CD14-positive monocyte (primary cell): ENCODE data around the gene HS3ST2. TPM values are rescaled to one million over a fixed set of nuclear protein-coding genes. Genes with fewer than 3 reads are reported as not detected.

Experiments
- DNase-seq, 3 donors: peaks; one replicate each; pipeline ENCODE4 v3.0.0-alpha.2; 2011 to 2022
- H2AFZ ChIP-seq: 2 replicates; pipeline ENCODE4 v1.6.0; 2012; ENCODE audit warnings: mild to moderate bottlenecking, low read depth, low read length, inconsistent platforms; ENCODE audit not compliant: insufficient read depth, poor library complexity, severe bottlenecking
- H3K27ac ChIP-seq, 2 donors: 1 replicate in 1 of 2; 2 replicates in 1 of 2; pipeline ENCODE4 v1.5.1; 2012 to 2013; ENCODE audit warnings: low read length in 2 of 2, control low read depth in 1 of 2, inconsistent platforms in 1 of 2, low read depth in 1 of 2, mild to moderate bottlenecking in 1 of 2
- H3K27me3 ChIP-seq, 2 donors: one replicate each; pipeline versions ENCODE4 v1.6.0 to v1.6.1; 2011 to 2013; ENCODE audit warnings: low read length in 2 of 2; ENCODE audit not compliant: control insufficient read depth in 2 of 2, insufficient read depth in 2 of 2
- H3K36me3 ChIP-seq, 2 donors: replicated peaks in 1 of 2; 1 replicate in 1 of 2; 2 replicates in 1 of 2; pipeline versions ENCODE4 v1.5.1 to v1.6.1; 2012 to 2013; ENCODE audit warnings: low read length in 2 of 2, control low read depth in 1 of 2, inconsistent platforms in 1 of 2, mild to moderate bottlenecking in 1 of 2; ENCODE audit not compliant: insufficient read depth in 2 of 2, control insufficient read depth in 1 of 2
- H3K4me1 ChIP-seq, 2 donors: 1 replicate in 1 of 2; 2 replicates in 1 of 2; pipeline versions ENCODE4 v1.5.1 to v1.6.1; 2012 to 2013; ENCODE audit warnings: low read length in 2 of 2, control low read depth in 1 of 2, inconsistent platforms in 1 of 2, mild to moderate bottlenecking in 1 of 2, moderate library complexity in 1 of 2; ENCODE audit not compliant: insufficient read depth in 2 of 2, control insufficient read depth in 1 of 2
- H3K4me2 ChIP-seq: replicated peaks from 2 replicates; pipeline ENCODE3; 2012; ENCODE audit warnings: low read length, moderate library complexity, mild to moderate bottlenecking; ENCODE audit not compliant: poor library complexity, severe bottlenecking; ENCODE audit errors: extremely low read depth
- H3K4me3 ChIP-seq, 3 experiments: fragments of 200-600 bp in 1 of 3; sonication (generic) in 1 of 3; replicated peaks in 1 of 3; 1 replicate in 2 of 3; 2 replicates in 1 of 3; pipeline ENCODE4 v1.5.1; 2011 to 2013; ENCODE audit warnings: low read length in 3 of 3, mild to moderate bottlenecking in 3 of 3, control low read depth in 2 of 3, low read depth in 2 of 3, inconsistent platforms in 1 of 3, moderate library complexity in 1 of 3
- H3K79me2 ChIP-seq: 2 replicates; pipeline ENCODE4 v1.6.0; 2012; ENCODE audit warnings: mild to moderate bottlenecking, control low read depth, inconsistent platforms, low read length, moderate library complexity; ENCODE audit not compliant: insufficient read depth
- H3K9ac ChIP-seq: 2 replicates; pipeline ENCODE4 v1.6.0; 2017; ENCODE audit warnings: low read length, mild to moderate bottlenecking; ENCODE audit not compliant: insufficient read depth, poor library complexity, severe bottlenecking
- H3K9me3 ChIP-seq, 2 donors: replicated peaks in 1 of 2; 1 replicate in 1 of 2; 2 replicates in 1 of 2; pipeline versions ENCODE4 v1.5.1 to v1.6.1; 2012 to 2013; ENCODE audit warnings: low read length in 2 of 2, control low read depth in 1 of 2; ENCODE audit not compliant: control insufficient read depth in 1 of 2, insufficient read depth in 1 of 2
- H4K20me1 ChIP-seq: 2 replicates; pipeline ENCODE4 v1.6.0; 2012; ENCODE audit warnings: mild to moderate bottlenecking, low read length, control low read depth, moderate library complexity; ENCODE audit not compliant: insufficient read depth
- H3K27ac Mint-ChIP-seq, 7 donors: one replicate each; pipeline ENCODE4 v1.8.0; 2020; ENCODE audit warnings: mild to moderate bottlenecking in 7 of 7, mixed read lengths in 7 of 7, moderate library complexity in 6 of 7, inconsistent platforms in 2 of 7
- H3K27me3 Mint-ChIP-seq, 3 donors: one replicate each; pipeline ENCODE4 v1.8.0; 2021 to 2022; ENCODE audit warnings: low read depth in 3 of 3, mild to moderate bottlenecking in 3 of 3, mixed read lengths in 3 of 3, moderate library complexity in 3 of 3, inconsistent platforms in 1 of 3
- H3K36me3 Mint-ChIP-seq, 2 donors: one replicate each; pipeline ENCODE4 v1.8.0; 2020; ENCODE audit warnings: mixed read lengths in 2 of 2, inconsistent platforms in 1 of 2, mild to moderate bottlenecking in 1 of 2
- H3K4me1 Mint-ChIP-seq: one replicate; pipeline ENCODE4 v1.8.0; 2020; ENCODE audit warnings: mild to moderate bottlenecking, mixed read lengths
- H3K4me3 Mint-ChIP-seq, 2 donors: one replicate each; pipeline ENCODE4 v1.8.0; 2020; ENCODE audit warnings: mild to moderate bottlenecking in 2 of 2, mixed read lengths in 2 of 2, moderate library complexity in 1 of 2
- H3K9me3 Mint-ChIP-seq, 7 donors: one replicate each; pipeline ENCODE4 v1.8.0; 2020 to 2022; ENCODE audit warnings: mixed read lengths in 7 of 7, mild to moderate bottlenecking in 6 of 7, moderate library complexity in 6 of 7, inconsistent platforms in 2 of 7
- WGBS: methylation state at CpG from one replicate; pipeline ENCODE4 v1.1.5; 2013; ENCODE audit warnings: missing lambda C conversion rate; ENCODE audit not compliant: insufficient coverage; 5-methylcytosine and 5-hydroxymethylcytosine counted together
- intact Hi-C, 2 donors: fragments of 100-400 bp; cut with micrococcal nuclease; formaldehyde crosslinking; loops; one replicate each; pipeline versions ENCODE4 v1.15.0 to v1.15.1; 2023
- polyA plus RNA-seq, 3 donors: library from polyadenylated mRNA; depleted of rRNA in 1 of 3; unstranded in 2 of 3; stranded (reverse) in 1 of 3; fragments of 300-500 nt in 2 of 3; fragments of >200 nt in 1 of 3; fragmentation: Illumina TruSeq in 2 of 3; gene quantifications; 1 replicate in 2 of 3; 2 replicates in 1 of 3; pipeline ENCODE4 v1.2.3, GENCODE V29; 2012 to 2021
- TF ChIP-seq, protein P1 (sequence below): fragments of 200-600 bp; IDR thresholded peaks from one replicate; pipeline ENCODE4 v1.8.0; 2022; ENCODE audit warnings: antibody characterized with exemption, mild to moderate bottlenecking

Gene HS3ST2
- polyA plus RNA-seq, 3 donors, result not detected

DNA sequence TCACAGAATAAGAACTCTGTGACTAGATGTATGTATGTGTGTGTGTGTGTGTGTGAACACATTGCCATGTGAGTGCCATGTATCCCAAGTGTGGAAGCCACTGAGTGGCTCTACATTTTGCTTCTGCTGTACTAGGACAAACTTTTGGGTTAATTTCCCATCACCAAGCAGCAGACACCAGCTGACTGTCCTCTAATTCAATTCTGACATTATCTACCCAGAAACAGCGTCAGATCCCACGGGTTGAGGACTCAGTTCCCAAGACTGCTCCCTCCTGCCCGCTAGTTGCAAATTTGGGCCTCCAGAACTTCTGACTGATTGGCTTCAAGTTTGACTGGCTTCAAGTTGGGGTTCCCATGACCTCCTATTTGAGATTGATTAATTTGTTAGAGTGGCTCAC, 29.2 kb downstream of the HS3ST2 start:
- no peaks in the 10 kb centered on the region for H4K20me1 ChIP-seq
- H3K4me1 ChIP-seq, result no peaks in the 10 kb centered on the region
- no peak for DNase-seq
- no peak overlapping the region for H3K27ac ChIP-seq
- H3K27ac Mint-ChIP-seq, result no peak overlapping the region
- H3K27me3 Mint-ChIP-seq, result peaks cover 7 to 16% (median 8%) of the 10 kb centered on the region in 3 donors
- H3K4me3 Mint-ChIP-seq, result no peak overlapping the region
- H3K9me3 ChIP-seq, result no peaks in the 10 kb centered on the region
- peaks cover 0 to 5% of the 10 kb centered on the region in 2 donors for H3K27me3 ChIP-seq
- WGBS, result 100% methylated on average over 3 of the region's 3 CpGs
- H3K4me1 Mint-ChIP-seq, result no peaks in the 10 kb centered on the region
- H3K4me3 ChIP-seq, result no peak overlapping the region
- H3K79me2 ChIP-seq, result no peaks in the 10 kb centered on the region
- H3K4me2 ChIP-seq, result no peak overlapping the region
- no peak overlapping the region for H2AFZ ChIP-seq
- no peaks in the 10 kb centered on the region for H3K36me3 ChIP-seq
- TF ChIP-seq, protein P1, sequence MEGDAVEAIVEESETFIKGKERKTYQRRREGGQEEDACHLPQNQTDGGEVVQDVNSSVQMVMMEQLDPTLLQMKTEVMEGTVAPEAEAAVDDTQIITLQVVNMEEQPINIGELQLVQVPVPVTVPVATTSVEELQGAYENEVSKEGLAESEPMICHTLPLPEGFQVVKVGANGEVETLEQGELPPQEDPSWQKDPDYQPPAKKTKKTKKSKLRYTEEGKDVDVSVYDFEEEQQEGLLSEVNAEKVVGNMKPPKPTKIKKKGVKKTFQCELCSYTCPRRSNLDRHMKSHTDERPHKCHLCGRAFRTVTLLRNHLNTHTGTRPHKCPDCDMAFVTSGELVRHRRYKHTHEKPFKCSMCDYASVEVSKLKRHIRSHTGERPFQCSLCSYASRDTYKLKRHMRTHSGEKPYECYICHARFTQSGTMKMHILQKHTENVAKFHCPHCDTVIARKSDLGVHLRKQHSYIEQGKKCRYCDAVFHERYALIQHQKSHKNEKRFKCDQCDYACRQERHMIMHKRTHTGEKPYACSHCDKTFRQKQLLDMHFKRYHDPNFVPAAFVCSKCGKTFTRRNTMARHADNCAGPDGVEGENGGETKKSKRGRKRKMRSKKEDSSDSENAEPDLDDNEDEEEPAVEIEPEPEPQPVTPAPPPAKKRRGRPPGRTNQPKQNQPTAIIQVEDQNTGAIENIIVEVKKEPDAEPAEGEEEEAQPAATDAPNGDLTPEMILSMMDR, result no peak
- H3K9me3 Mint-ChIP-seq, result peaks cover 0 to 2% (median 0%) of the 10 kb centered on the region in 7 donors
- no peak overlapping the region for H3K9ac ChIP-seq
- intact Hi-C loops, result no loop called here
- H3K36me3 Mint-ChIP-seq, result no peaks in the 10 kb centered on the region

DNA sequence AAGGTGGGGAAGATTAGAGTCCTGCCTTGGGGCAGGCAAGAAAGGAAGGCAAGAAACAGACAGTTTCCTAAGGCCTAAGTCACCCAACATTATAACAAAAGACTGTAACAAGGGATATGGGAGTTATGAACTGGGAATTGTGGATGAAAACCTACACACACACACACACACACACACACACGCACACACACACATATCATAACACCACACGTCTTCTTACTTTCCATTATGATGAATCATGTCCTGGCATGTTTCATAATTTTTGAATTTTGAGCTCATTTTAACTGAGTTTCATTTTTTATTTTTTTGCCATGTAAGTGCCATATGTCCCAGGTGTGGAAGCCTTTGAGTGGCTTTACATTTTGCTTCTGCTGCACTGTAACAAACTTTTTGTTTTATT, 29.9 kb downstream of the HS3ST2 start:
- no peak overlapping the region for H3K9ac ChIP-seq
- no peak overlapping the region for H3K27ac Mint-ChIP-seq
- H3K36me3 ChIP-seq, result no peaks in the 10 kb centered on the region
- H3K4me2 ChIP-seq, result no peak overlapping the region
- no peak for DNase-seq
- H3K79me2 ChIP-seq, result no peaks in the 10 kb centered on the region
- H3K27me3 Mint-ChIP-seq, result peaks cover 10 to 11% (median 10%) of the 10 kb centered on the region in 3 donors
- intact Hi-C loops, result no loop called here
- H3K36me3 Mint-ChIP-seq, result no peaks in the 10 kb centered on the region
- no peaks in the 10 kb centered on the region for H3K4me1 ChIP-seq
- peaks cover 0 to 5% of the 10 kb centered on the region in 2 donors for H3K27me3 ChIP-seq
- no peaks in the 10 kb centered on the region for H3K9me3 ChIP-seq
- H4K20me1 ChIP-seq, result no peaks in the 10 kb centered on the region
- no peak overlapping the region for H2AFZ ChIP-seq
- TF ChIP-seq, protein P1, result no peak
- WGBS, result no CpG with 5 or more reads among the region's 2 CpGs
- no peak overlapping the region for H3K27ac ChIP-seq
- no peak overlapping the region for H3K4me3 Mint-ChIP-seq
- no peak overlapping the region for H3K4me3 ChIP-seq
- H3K4me1 Mint-ChIP-seq, result no peaks in the 10 kb centered on the region
- H3K9me3 Mint-ChIP-seq, result peaks cover 0 to 2% (median 0%) of the 10 kb centered on the region in 7 donors
